Heart left ventricle (tissue), 13 donors: ENCODE measurements around the gene LRRC46.

Experiments
- CTCF ChIP-seq, 12 donors: fragments of 200-600 bp; sonication (generic) in 4 of 12; IDR thresholded peaks; one replicate each; pipeline versions ENCODE4 v1.5.0 to v1.8.0; 2018 to 2022; ENCODE audit warnings: antibody characterized with exemption in 12 of 12, mild to moderate bottlenecking in 5 of 12
- POLR2A ChIP-seq, 2 donors: fragments of 450-650 bp; IDR thresholded peaks; one replicate each; pipeline ENCODE4 v1.6.1; 2017; ENCODE audit warnings: antibody characterized with exemption in 2 of 2, mild to moderate bottlenecking in 2 of 2, moderate library complexity in 2 of 2
- donor health status: ischemic (EF 13 %, LVEDD 7.1; RV severe dilation, severe dysfunction).
- donor health status: DM: no; HTN: yes; CAD: no.
- donor health status: DM: no; HTN: no; CAD: no.
- donor health status: ischemic (EF 25% LVEDD 6.9; RV normal size, moderate dysfunction).
- donor health status: ischemic (EF 25% LVEDD 5.7; RV mildly dilated, moderate dysfunction).
- donor health status: ischemic (EF 35%, LVEDD 5.7; RV mildly dilated, moderate dysfunction).
- donor health status: nonischemic (EF 11% LVEDD 7.7; RV severe dilation, severe dysfunction).
- donor health status: DM: yes; HTN: yes; CAD: no.
- donor health status: PGD.
- donor health status: ischemic (EF 29% LVEDD 5.4; RV normal size, mild dysfunction).
- donor health status: nonischemic (EF 23%, LVEDD 6.1; RV moderate dilation, normal function).

- peak in 7 of 12 donors; percentile 12 to 49 (median 31) for TF ChIP-seq CTCF (IDR thresholded peaks at IDR 0.05)
- peak in 1 of 2 donors; percentile 36 for TF ChIP-seq POLR2A (IDR thresholded peaks at IDR 0.05)
These were observed 19.5 kb downstream of the LRRC46 start, which contains the start of gene SP6 for GRCh38 chr17:47850692-47851573.
